ENCODE measurements around the gene TNFRSF1A.

Gene TNFRSF1A

DNA sequence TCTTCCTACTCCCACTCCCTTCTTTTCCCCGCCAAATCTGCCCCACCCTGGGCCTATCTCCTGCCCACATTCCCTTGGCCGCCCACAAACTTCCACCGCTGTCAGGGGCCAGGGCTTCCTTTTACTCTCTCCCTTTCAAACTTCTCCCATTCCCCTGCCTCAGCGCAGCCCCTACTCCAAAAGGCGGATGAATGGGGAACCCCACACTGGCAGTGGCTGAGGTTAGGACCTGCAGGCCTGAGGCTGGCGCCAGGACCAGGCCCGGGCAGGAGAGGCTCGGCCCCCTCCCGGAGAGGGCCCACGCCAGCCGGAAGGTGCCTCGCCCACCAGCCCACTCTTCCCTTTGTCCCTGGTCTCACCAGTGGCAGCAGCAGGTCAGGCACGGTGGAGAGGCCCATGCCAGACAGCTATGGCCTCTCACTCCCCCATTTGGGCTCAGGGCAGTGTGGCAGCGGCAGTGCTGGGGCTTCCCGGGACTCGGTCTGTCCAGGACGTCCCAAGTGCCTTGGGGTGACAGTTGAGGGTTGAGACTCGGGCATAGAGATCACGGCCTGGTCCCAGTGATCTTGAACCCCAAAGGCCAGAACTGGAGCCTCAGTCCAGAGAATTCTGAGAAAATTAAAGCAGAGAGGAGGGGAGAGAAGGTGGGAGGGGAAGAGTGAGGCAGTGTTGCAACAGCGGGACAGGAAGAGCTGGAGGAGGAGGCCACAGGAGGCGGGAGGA is at the start of gene TNFRSF1A:
Gene TNFRSF1A (minus strand): TSS at position 660 of the 723 bp plus-strand sequence. CDS start 262 bp downstream, at position 398.
- peak; percentile 68 for DNase-seq

DNA sequence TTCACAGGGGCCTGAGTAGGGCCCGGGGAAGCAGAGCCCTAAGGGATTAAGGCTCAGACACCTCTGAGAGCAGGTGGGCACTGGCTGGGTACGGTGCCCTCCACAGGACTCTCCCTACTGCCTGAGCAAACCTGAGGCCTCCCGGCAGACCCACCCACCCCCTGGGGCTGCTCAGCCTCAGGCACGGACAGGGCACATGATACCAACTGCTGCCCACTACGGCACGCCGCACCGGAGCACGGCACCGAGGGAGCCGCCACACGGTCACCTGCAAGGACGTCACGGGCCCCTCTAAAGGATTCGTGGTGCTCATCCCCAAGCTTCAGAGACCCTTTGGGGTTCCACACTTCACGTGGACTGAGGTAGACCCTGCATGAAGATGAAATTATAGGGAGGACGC is 49.1 kb upstream of the TNFRSF1A start:
- no peak for DNase-seq

DNA sequence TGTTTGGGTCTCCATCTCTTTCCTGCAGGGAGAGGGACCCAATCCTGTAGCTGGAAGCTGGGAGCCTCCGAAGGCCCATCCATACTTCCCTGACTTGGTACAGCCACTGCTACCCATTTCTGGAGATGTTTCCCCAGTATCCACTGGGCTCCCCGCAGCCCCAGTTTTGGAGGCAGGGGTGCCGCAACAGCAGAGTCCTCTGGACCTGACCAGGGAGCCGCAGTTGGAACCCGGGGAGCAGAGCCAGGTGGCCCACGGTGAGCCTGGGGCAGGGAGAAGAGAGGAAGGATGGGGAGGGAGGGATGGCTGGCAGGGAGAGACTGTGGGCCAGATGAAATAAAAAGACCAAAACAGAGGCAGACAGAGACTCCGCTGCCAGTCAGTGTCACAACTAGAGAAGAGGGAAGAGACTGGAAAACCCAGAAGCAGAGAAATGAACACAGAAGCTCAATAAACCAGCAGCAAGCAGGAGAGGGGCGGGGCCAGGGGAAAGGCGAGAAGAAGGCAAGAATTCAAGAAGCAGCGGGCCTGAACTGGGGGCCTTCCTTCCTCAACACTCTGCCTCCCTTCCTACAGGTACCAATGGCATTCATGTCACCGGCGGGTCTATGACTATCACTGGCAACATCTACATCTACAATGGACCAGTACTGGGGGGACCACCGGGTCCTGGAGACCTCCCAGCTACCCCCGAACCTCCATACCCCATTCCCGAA is 48.4 kb upstream of the TNFRSF1A start:
- no peak for DNase-seq

DNA sequence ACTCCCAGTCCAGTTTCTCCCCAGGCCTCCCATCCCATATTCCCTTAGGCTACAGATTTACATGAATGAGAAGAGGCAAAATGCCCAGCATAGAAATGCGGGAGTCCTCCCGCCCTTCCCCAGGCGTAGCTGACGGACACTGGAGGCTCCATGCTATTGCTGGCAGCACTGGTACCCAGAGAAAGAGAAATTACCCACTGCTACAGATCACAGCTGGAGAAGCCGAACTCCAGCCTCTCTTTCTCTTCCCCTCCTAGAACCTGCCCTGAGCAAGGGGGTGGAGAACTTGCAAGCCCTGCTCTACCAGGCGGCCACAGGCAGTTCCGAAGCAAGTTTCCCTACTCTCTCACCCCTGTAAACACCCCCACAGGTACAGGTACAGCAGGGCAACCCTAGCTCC is 45.7 kb upstream of the TNFRSF1A start:
- DNase-seq: no peak

DNA sequence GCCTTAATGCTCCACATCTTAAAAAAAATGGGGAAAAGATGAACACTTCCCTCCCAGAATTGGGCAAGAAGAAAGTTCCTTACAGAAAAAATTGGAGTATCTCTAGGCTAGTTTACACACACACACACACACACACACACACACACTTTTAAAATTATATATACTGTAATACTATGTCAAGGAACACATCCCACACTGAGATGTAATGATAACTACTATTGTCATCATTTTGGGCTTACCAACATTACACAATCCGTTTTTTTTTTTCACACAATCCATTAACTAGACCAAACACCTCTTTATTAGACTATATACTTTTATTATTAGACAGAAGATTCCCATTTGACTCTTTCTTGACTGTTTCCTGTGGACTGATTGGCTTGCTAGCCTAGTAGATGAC is 44.6 kb upstream of the TNFRSF1A start:
- no peak for DNase-seq

GRCh38 chr12:6386038-6386437 is 44.2 kb upstream of the TNFRSF1A start:
- no peak for DNase-seq

- no peak for DNase-seq
Measured at GRCh38 chr12:6384499-6385436, 42.9 kb upstream of the TNFRSF1A start.

DNA sequence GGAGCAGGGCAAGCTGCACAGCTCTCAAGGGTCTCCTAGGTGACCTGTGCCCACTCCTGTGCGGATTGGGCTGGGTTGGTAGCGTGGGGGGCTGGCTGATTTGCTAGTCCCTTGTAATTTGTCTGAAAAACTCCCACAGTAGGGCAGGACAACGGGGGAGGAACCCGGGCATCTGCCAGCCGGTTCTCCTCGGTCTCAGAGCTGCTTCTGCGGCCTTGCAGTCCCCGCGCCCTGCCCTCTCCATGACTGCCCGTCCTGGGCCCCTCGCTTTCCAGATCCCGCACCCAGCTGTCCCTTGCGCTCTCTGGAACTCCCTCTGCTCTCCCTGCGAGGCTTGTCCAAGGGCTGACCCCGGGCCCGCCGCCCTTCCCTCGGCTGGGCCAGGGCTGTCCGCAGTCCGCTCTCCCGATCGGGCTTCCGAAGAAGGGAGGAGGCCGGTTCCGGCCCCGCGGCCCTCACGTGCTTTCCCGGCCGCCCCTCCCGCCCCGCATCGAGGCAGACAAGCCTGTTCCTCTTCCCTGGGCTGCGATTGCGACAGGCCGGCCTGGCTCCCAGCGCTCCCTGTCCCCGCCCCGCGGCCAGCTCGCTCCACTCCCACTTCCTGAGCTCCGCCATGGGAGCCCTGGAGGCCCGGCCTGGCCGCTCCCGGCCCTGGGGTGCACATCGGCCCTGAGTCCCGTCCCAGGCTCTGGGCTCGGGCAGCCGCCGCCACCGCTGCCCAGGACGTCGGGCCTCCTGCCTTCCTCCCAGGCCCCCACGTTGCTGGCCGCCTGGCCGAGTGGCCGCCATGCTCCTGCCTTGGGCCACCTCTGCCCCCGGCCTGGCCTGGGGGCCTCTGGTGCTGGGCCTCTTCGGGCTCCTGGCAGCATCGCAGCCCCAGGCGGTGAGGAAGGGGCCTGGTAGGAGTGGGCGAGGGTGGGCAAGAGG is 42.0 kb upstream of the TNFRSF1A start, which contains the start of gene LTBR:
Gene LTBR (plus strand): TSS at position 591 of the 927 bp plus-strand sequence. CDS start 197 bp downstream, at position 788.
- DNase-seq: peak; percentile 78

- no peak for DNase-seq
Measured at GRCh38 chr12:6382982-6383381, 41.1 kb upstream of the TNFRSF1A start.

DNA sequence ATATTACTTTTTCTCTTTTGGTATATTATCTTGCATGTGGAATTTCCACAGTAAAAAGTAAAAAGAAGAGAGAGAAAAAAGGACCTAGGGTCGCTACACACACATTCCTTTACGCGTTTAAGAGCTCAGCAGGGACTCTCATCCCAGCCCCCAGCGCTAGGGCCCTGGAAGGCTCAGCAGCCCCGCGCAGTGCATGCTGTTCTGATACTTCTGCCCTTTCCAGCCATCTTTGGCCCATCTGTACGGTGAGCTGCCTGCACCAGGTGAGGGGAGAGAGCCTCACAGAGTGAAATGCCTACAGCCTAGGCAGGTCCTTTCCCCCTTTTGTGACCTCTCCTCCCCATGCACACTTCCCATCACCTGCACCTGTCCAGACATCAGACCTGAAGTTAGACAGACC is 40.5 kb upstream of the TNFRSF1A start:
- no peak for DNase-seq

DNA sequence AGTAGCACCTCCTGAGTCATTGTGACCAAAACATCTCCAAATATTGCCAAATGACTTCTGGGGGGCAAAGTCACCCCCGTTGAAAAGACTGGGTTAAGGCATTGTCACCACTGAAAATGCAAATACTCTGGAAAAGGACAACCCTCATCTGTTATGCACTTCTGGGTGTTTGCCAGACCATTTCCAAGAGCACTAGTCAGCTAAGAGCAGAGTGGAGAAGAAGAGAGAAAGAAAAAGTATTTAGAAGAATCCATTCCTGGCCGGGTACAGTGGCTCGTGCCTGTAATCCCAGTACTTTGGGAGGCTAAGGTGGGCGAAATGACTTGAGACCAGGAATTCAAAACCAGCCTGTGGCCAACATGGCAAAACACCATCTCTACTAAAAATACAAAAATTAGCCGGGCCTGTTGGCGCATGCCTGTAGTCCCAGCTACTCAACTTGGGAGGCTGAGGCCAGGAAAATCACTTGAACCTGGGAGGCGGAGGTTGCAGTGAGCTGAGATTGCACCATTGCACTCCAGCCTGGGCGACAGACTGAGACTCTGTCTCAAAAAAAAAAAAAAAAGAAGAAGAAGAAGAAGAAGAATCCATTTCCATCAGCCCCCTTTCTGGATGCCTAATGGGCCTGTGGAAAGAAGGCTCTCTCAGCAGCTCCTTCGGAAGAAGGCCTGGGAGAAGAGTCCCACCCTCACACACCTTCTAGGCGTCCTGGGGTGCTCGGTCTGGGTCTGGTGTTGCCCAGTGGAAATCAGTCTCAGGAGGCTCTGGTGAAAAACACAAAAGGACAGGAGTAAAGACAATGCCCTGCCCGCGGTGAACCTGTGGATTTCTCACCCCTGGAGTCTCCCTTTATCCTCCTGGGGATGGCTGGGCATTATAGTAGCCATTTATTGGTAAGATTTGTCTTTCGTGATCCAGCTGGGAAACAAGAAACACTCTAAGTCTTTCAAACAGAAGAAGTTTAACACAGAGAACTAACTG is 38.6 kb upstream of the TNFRSF1A start:
- no peak for DNase-seq

DNA sequence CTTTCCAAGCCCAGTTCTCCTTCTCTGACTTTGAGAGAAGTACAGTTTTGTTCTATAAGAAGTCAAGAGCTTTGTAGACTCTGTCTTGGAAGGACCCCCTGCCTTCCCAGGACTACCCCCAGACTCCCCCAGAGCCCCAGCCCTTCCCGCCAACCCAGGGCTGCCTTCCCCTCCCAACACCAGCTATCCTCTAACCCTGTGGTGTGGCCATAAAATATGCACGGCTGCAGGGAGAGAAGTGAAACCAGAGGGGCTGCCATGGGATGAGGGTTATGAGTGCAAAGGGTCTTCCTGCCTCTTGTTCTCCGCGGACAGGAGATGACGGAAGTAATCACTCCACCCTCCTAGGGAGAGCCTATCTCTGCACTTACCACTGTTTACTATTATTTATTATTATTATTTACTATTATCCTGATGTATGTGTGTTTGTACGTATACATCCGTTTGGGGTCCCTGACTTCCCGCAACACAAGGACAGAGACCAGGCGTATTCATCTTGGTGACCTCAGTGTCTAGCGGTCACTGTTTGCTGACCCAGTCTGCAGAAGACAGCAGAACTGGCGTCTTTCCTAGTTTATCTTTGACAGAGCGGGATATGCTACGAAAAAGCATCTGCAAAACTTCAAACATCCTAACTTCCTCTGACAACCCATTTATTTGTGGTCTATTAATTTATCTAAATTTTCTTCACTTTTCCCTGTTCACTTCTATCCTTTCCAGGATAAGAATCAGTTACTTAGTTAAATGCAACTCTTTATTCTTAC is 37.0 kb upstream of the TNFRSF1A start:
- DNase-seq: no peak

- DNase-seq: no peak
Measured at GRCh38 chr12:6377667-6377994, 35.8 kb upstream of the TNFRSF1A start.

- DNase-seq: no peak
Measured at GRCh38 chr12:6376870-6377666, 35.2 kb upstream of the TNFRSF1A start.

DNA sequence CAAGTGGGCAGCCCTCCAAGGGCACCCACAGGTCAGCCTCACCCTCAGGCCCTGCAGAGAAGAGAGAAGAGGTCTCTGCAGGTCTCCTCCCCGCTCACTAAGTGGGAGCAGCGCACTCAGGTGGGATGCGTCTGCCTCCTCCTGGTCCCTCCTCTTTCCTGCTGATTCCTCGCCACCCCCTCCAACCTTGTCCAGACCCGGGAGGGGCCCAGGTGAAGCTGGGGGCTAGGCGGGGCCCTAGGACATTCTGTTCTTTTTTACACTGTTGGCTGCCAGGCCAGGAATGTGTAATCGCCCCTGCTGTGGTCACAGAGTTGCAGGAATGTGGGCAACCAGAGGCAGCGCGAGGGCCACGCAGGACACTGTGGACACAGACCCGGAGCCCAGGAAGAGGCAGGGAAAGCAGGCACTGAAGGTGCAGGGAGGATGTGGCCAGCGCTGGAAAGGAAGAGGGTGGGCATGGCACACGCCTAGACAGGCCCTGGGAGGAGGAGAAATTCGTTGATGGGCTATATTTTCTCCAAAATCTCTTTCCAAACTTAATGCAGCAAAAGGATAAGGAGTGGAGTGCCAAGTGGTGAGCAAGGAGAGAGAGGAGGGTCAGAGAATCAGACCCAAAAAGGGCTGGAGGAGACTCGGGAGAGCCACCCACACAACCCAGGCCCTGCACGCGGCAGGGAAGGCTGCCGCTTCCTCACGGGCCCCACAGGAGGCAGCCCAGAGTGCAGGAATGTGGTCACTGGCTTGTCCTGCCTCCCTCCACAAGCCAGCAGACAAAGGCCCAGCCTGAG is 34.4 kb upstream of the TNFRSF1A start:
- no peak for DNase-seq

DNA sequence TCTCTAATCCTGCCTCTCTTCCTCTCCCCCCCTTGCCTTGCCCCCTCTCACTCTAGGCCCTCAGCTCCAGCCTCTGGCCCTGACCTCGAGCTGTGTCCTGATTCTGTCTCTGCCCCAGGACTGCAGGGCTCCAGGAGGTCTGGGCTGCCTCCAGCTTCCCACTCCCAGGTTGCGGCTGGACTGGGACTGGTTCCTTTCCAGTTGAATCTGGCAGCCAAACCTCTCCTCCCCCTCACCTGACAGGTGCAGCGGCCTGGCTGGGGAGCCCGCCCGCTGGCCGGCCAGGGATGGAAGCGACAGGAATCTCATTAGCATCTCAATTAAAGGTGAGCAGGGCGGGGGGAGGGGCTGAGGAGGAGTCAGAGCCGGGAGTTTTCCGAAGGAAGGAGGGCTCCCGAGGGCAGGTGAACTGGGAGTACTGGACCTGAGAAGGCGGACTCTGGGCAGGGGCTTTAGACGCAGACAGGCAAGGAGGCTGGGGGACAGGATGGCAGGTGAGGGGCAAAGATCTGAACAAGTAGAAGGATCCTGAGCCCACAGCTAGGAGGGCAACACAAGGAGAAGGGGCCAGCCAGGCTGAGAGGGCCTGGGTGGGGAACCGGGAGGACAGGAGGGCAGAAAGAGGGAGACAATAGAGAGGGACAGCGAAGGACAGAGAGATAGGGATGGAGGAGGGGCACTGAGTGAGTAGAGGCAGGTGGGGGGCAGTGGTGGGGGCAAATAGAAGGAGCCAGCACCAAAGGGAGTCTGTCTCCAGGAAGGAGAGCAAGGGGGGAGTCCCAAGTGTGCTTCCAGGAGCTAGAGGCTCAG is 33.6 kb upstream of the TNFRSF1A start, which contains the start of gene SCNN1A:
Gene SCNN1A (minus strand): TSS at position 295 of the 810 bp plus-strand sequence. CDS start 780 bp downstream, outside the sequence.
- no peak for DNase-seq

DNA sequence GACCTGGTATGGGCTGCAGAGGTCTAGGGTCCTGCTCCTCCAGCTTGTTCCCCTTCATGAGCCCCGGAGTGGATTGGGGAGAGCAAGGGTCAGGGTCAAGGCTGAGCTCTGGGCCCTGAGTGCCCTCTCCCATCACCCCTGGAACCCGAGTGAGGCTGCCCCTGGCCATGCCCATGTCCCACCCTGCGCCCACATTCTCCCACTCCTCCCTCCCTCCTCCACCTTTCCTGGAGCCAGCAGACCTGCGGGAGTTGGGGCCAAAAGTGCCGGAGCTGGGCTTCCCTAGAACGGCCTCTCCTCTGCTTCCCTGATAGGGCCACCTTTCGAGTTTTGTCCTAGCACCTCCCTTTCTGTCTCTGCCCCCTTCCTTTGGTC is 32.9 kb upstream of the TNFRSF1A start:
- DNase-seq: no peak

All from CD4-positive, alpha-beta T cell treated with Interferon gamma for 1 hour (primary cell).